ENCODE data around the gene DGLUCY. TPM values are rescaled to one million over a fixed set of nuclear protein-coding genes. Genes with fewer than 3 reads are reported as not detected.

The DGLUCY gene
- total RNA-seq, 1 experiment from 2014 or later: 67.0 TPM

GRCh38 chr14:91249841-91250616 lies 136.2 kb downstream of the DGLUCY start:
- Histone ChIP-seq H3K27ac (ENCODE audit: low read depth, low read length) (no peak overlapping the region), H3K9ac (ENCODE audit: low read length) (no peak overlapping the region), H3K9me2 (ENCODE audit: insufficient read depth) (no peaks in the 10 kb centered on the region), H3K9me3 (ENCODE audit: control insufficient read depth in 1 of 2, insufficient read depth in 1 of 2, low read depth in 1 of 2, low read length in 2 of 2) (no peaks in the 10 kb centered on the region), H4K20me1 (ENCODE audit: insufficient read depth) (no peaks in the 10 kb centered on the region), H3K4me3 (replicated peaks in 1 of 2; ENCODE audit: low read depth in 1 of 2, low read length in 2 of 2) (no peak overlapping the region), H3K27me3 (ENCODE audit: insufficient read depth, low read length) (no peaks in the 10 kb centered on the region), H2AFZ (ENCODE audit: low read depth, low read length, poor library complexity, severe bottlenecking) (no peak overlapping the region), H3K4me1 (ENCODE audit: control insufficient read depth in 1 of 2, insufficient read depth in 2 of 2, low read length in 2 of 2) (peaks cover 5 to 11% of the 10 kb centered on the region in 2 experiments; a peak in 2 of 4 replicates), H3K36me3 (ENCODE audit: control insufficient read depth in 1 of 2, insufficient read depth in 2 of 2, low read length in 2 of 2) (no peaks in the 10 kb centered on the region), H3K79me2 (ENCODE audit: insufficient read depth, low read length) (no peaks in the 10 kb centered on the region), H3K4me2 (ENCODE audit: low read length) (no peak overlapping the region)
- no peak for TF ChIP-seq POLR2A (IDR thresholded peaks at IDR 0.05; ENCODE audit: borderline replicate concordance, extremely low read depth, insufficient read depth, insufficient read length)
- TF ChIP-seq, protein P1, sequence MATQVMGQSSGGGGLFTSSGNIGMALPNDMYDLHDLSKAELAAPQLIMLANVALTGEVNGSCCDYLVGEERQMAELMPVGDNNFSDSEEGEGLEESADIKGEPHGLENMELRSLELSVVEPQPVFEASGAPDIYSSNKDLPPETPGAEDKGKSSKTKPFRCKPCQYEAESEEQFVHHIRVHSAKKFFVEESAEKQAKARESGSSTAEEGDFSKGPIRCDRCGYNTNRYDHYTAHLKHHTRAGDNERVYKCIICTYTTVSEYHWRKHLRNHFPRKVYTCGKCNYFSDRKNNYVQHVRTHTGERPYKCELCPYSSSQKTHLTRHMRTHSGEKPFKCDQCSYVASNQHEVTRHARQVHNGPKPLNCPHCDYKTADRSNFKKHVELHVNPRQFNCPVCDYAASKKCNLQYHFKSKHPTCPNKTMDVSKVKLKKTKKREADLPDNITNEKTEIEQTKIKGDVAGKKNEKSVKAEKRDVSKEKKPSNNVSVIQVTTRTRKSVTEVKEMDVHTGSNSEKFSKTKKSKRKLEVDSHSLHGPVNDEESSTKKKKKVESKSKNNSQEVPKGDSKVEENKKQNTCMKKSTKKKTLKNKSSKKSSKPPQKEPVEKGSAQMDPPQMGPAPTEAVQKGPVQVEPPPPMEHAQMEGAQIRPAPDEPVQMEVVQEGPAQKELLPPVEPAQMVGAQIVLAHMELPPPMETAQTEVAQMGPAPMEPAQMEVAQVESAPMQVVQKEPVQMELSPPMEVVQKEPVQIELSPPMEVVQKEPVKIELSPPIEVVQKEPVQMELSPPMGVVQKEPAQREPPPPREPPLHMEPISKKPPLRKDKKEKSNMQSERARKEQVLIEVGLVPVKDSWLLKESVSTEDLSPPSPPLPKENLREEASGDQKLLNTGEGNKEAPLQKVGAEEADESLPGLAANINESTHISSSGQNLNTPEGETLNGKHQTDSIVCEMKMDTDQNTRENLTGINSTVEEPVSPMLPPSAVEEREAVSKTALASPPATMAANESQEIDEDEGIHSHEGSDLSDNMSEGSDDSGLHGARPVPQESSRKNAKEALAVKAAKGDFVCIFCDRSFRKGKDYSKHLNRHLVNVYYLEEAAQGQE (IDR thresholded peaks at IDR 0.05; ENCODE audit: low read depth): no peak
- no peak for TF ChIP-seq ELF1 (IDR thresholded peaks at IDR 0.05; ENCODE audit: borderline replicate concordance, low read depth)
- no peak for TF ChIP-seq RAD21 (IDR thresholded peaks at IDR 0.05; ENCODE audit: low read depth)
- TF ChIP-seq, protein P2, sequence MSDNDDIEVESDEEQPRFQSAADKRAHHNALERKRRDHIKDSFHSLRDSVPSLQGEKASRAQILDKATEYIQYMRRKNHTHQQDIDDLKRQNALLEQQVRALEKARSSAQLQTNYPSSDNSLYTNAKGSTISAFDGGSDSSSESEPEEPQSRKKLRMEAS (IDR thresholded peaks at IDR 0.05): no peak
- TF ChIP-seq ATF3 (IDR thresholded peaks at IDR 0.05): no peak
- no peak for TF ChIP-seq EZH2phosphoT487 (IDR thresholded peaks at IDR 0.05; ENCODE audit: borderline replicate concordance)
- TF ChIP-seq POLR2AphosphoS5 (IDR thresholded peaks at IDR 0.05; ENCODE audit: low read depth, low read length): no peak
- TF ChIP-seq SRF (IDR thresholded peaks at IDR 0.05; ENCODE audit: low read depth): no peak
- TF ChIP-seq CBX3 (IDR thresholded peaks at IDR 0.05; ENCODE audit: low read depth): no peak
- TF ChIP-seq EGR1 (IDR thresholded peaks at IDR 0.05; ENCODE audit: low read depth): no peak
- TF ChIP-seq FOSL1 (IDR thresholded peaks at IDR 0.05; ENCODE audit: low read depth): no peak
- no TSS peak for BruUV-seq (replicated peaks)
- RAD21 ChIA-PET (ENCODE audit: low non-redundant PET in 1 of 2, low total read pairs in 2 of 2, uncharacterized antibody in 2 of 2, unreplicated experiment in 2 of 2): no interaction called here
- CTCF ChIA-PET: no interaction called here
- POLR2A ChIA-PET: interaction anchor here (1.2 kb wide), 1 partner anchor 13 kb away, joined by 3 read pairs; no protein-coding TSS in a partner anchor
- DNase-seq (ENCODE audit: low read depth, low spot score) (no peak), ATAC-seq (no peak)
- intact Hi-C loops (cut with micrococcal nuclease): no loop called here
